HG02571 (cell line): ENCODE measurements around the gene FSTL3.
"Not testable (repeated sequence)": the region's sequence is repeated elsewhere in the genome, so short reads cannot be mapped to it uniquely, and the experiment has no call there.

Experiments used
- ATAC-seq: cut with Tn5 transposase; IDR thresholded peaks from one replicate; pipeline ENCODE4 v1.9.1; 2021; ENCODE audit warnings: mild to moderate bottlenecking, moderate library complexity; ENCODE audit not compliant: unreplicated experiment

FSTL3 gene

GRCh38 chr19:709196-709964, 33.2 kb downstream of the FSTL3 start:
- no peak for ATAC-seq

GRCh38 chr19:709965-710571, 33.9 kb downstream of the FSTL3 start:
- ATAC-seq = no peak

- ATAC-seq = no peak
These were observed 34.6 kb downstream of the FSTL3 start for GRCh38 chr19:710767-711166.

- ATAC-seq = no peak
These were observed 35.1 kb downstream of the FSTL3 start for GRCh38 chr19:711254-711653.

- ATAC-seq = no peak
These were observed 39.2 kb downstream of the FSTL3 start for GRCh38 chr19:715347-715746.

- ATAC-seq = no peak
These were observed 42.2 kb downstream of the FSTL3 start for GRCh38 chr19:718251-718951.

- ATAC-seq = no peak
These were observed 42.9 kb downstream of the FSTL3 start for GRCh38 chr19:718991-719512.

- ATAC-seq = no peak
These were observed 43.6 kb downstream of the FSTL3 start for GRCh38 chr19:719636-720344.

- no peak for ATAC-seq
These were observed 44.4 kb downstream of the FSTL3 start for GRCh38 chr19:720345-721160.

- no peak for ATAC-seq
These were observed 46.4 kb downstream of the FSTL3 start for GRCh38 chr19:722553-723101.

- ATAC-seq = no peak
These were observed 47.1 kb downstream of the FSTL3 start for GRCh38 chr19:723247-723646.

GRCh38 chr19:723714-724113, 47.5 kb downstream of the FSTL3 start:
- no peak for ATAC-seq

GRCh38 chr19:725461-726089, 49.4 kb downstream of the FSTL3 start:
- ATAC-seq = no peak

GRCh38 chr19:726993-727956, 51.1 kb downstream of the FSTL3 start:
- no peak for ATAC-seq

- ATAC-seq = no peak
These were observed 51.8 kb downstream of the FSTL3 start for GRCh38 chr19:728011-728410.

GRCh38 chr19:729564-729963, 53.4 kb downstream of the FSTL3 start:
- not testable (repeated sequence) for ATAC-seq

GRCh38 chr19:729965-730668, 53.9 kb downstream of the FSTL3 start:
- no peak for ATAC-seq

GRCh38 chr19:731000-731399, 54.8 kb downstream of the FSTL3 start:
- no peak for ATAC-seq
